Choroid plexus epithelial cell (primary cell): ENCODE data around the gene REN.

Source experiments
- DNase-seq: peaks from one replicate; pipeline ENCODE4 v3.0.0-alpha.2; 2010; ENCODE audit warnings: low read depth
- H3K4me3 ChIP-seq: 2 replicates; pipeline ENCODE4 v1.5.1; 2011; ENCODE audit warnings: low read depth, mild to moderate bottlenecking, control low read depth, low read length, moderate library complexity
- TF ChIP-seq, protein P1 (sequence below): conservative IDR thresholded peaks from 2 replicates; pipeline ENCODE4 v1.5.1; 2011; ENCODE audit warnings: low read depth, mild to moderate bottlenecking, control low read depth, inconsistent platforms, low read length, moderate library complexity

Gene REN

DNA sequence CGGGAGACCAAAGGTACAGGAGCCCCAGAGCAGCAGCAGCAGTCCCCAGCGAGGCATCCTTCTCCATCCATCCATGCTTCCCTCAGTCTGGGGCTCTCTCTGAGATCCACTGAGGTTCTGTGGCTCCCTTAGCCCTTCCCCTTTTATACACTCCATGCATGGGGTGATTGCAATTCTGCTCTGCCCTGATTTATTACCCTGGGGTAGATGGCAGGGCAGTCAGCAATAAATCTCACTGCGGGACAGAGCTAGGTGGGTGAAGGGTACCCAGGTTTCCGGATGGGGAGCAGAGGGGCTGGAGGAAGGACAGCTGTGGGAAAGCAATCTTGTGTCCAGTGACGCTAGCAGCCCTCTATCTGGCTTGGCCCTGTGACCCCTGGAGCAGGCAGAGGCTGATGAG lies at the start of gene REN:
Gene REN (minus strand): TSS at position 119 of the 400 bp plus-strand sequence. CDS start 44 bp downstream, at position 75.
- DNase-seq, result no peak
- TF ChIP-seq, protein P1, sequence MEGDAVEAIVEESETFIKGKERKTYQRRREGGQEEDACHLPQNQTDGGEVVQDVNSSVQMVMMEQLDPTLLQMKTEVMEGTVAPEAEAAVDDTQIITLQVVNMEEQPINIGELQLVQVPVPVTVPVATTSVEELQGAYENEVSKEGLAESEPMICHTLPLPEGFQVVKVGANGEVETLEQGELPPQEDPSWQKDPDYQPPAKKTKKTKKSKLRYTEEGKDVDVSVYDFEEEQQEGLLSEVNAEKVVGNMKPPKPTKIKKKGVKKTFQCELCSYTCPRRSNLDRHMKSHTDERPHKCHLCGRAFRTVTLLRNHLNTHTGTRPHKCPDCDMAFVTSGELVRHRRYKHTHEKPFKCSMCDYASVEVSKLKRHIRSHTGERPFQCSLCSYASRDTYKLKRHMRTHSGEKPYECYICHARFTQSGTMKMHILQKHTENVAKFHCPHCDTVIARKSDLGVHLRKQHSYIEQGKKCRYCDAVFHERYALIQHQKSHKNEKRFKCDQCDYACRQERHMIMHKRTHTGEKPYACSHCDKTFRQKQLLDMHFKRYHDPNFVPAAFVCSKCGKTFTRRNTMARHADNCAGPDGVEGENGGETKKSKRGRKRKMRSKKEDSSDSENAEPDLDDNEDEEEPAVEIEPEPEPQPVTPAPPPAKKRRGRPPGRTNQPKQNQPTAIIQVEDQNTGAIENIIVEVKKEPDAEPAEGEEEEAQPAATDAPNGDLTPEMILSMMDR, result no peak
- H3K4me3 ChIP-seq, result no peak within 1 kb of the TSS

DNA sequence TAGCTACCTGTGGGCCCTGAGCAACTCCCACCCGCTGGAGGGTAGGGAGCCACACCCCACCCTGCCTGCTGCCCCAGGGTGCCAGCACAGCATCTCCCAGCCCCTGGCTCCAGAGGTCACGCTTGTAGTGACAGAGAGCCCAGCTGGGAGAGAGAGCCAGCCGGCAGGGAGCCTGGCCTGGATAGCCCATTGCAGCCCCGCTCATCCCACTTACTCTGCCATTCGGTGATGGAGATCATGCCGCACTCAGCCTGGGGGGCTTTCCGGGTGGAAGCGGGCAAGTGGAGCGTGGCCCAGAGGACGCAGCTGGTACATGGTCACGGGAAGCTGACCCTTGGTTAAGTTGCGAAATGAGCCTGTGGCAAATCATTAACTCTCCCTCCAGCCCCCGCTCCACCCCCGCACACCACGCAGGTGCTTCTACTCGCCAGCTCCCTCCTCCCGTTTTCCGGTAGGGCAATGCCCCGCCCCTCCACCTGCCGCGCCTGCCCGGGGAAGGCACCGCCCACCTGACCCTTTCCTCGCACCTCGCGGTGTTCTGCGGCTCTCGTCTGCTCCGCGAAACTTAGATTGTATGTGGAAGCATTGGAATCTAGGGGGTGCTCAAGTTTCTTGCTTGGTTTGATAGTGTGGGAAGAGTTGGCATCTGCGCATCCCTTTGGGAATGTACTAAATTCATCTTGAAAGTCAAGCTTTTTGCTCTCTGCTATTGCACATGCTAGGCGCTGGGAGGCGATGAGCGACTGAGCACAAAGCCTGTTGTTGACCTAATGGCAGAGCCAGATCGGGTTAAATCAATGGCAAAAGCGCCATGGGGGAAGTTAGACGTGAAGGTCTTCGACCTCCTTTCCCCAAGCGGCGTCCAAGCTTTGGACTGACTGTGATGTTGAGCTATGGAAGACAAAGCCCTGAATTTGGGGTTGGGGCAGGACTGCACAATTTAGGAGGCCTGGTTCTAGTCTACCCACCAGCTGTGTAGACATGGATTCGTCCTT lies 47.8 kb upstream of the REN start, which contains the start of gene GOLT1A:
Gene GOLT1A (minus strand): TSS at position 321 of the 995 bp plus-strand sequence. CDS start 82 bp downstream, at position 239.
- H3K4me3 ChIP-seq, result no peak within 1 kb of the TSS
- TF ChIP-seq, protein P1, result peak; percentile 95
- DNase-seq, result peak; percentile 85

DNA sequence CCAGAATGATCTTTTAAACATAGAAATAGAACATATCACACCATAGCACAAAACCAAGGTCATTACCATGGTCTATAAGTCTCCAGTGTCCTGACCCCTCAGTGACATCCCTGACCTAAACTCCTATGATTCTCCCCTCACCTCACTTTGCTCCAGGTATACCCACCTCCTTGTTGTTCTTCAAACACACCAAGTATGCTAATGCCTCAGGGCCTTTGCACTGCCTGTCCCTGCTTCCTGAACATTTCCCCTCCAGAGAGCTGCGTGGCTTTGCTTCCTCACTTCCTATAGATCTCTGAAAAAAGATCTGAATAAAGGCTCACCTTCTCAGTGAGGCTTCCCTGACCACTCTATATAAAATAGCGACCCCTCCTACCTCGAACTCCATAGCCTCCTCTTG lies 46.6 kb upstream of the REN start:
- TF ChIP-seq, protein P1, result no peak
- DNase-seq, result no peak
- H3K4me3 ChIP-seq, result no peak overlapping the region

DNA sequence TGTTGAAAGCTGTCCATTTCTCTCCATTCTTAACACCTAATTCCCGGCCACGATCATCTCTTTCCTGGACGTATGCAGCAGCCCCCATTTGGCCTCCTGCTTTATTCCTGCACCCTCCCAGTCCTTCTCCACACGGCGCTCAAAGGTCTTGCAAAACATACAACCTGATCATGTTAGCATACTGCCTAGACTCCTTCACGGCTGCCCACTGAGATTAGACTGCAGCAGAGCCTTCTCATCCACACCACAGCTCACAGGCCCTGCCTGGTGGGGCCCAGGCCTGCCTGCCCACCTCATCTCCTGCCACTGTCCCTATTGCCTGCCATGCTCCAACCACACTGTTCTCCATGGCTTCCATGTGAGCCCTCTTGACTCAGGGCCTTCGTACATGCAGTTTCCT lies 44.9 kb upstream of the REN start:
- no peak overlapping the region for H3K4me3 ChIP-seq
- TF ChIP-seq, protein P1, result no peak
- no peak for DNase-seq

DNA sequence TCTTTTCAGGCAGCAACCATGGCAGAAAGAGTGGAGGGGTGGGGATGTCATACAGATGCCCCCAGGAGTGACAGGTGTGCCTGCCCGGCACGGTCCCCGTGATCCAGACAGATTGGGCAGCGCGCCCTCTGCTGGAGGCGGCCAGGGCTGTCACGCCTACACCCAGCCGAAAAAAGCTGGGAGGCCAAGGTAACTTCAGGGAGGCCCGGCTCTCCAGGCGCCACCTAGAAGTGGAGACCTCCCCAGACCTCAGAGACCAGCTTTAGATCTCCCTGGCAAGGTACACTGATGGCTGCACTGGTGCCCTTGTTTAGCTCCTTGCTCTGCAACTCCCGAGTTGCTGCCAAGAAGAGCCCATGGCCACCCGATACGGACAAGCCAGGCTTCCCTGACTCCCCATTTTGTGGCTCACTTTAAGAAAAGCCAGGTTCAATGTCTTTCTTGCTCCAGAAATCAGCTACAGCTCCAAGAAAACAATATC lies 41.0 kb upstream of the REN start:
- TF ChIP-seq, protein P1, result peak; percentile 92
- no peak overlapping the region for H3K4me3 ChIP-seq
- DNase-seq, result peak; percentile 39

DNA sequence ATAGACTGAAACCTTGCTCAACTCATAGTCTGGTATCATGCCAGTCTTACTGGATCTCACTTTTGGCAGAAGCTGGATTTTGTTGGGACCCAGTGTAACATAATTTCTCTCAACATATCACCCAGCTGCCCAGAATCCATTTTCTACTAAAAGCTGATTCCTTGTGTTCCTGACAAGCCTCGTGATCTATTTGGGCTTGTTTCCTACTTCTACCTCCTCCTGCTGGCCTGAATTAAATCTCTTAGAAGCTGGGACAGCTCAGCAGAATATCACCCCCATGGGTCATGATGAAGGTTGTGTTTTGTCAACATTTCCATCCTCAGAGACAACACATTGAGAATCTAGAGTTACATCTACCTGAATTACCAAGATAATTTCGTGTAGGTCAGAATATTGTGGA lies 40.0 kb upstream of the REN start:
- peak; percentile 45 for DNase-seq
- TF ChIP-seq, protein P1, result peak; percentile 46
- no peak overlapping the region for H3K4me3 ChIP-seq
